PC-9 (cell line): ENCODE data around the gene EVX1. TPM values are rescaled to one million over a fixed set of nuclear protein-coding genes. Genes with fewer than 3 reads are reported as not detected.

Experiments used
- BruUV-seq: library from RNA; stranded (reverse); fragments of 400-500 nt; replicated peaks from 2 replicates; lab custom pipeline; 2021; lab: Mats Ljungman, UMichigan
- CTCF ChIA-PET: fragments of 300-600 bp; sonication (Branson Sonifier 250); formaldehyde crosslinking; loops from one replicate; lab custom pipeline; 2022; ENCODE audit warnings: antibody characterized with exemption; lab: Charles Lee
- POLR2A ChIA-PET: fragments of 300-600 bp; sonication (Branson Sonifier 250); formaldehyde crosslinking; loops from one replicate; lab custom pipeline; 2022; ENCODE audit warnings: antibody characterized with exemption; ENCODE audit not compliant: unreplicated experiment; lab: Charles Lee
- DNase-seq, 2 experiments: peaks; one replicate each; pipeline versions ENCODE4 v3.0.0 to v3.0.0-alpha.2; 2015 to 2022; ENCODE audit warnings: mixed read lengths in 1 of 2
- H2AFZ ChIP-seq: fragments of 200-600 bp; sonication (generic); 2 replicates; pipeline ENCODE4 v1.8.1; 2017; ENCODE audit warnings: antibody characterized with exemption
- H3F3A ChIP-seq: fragments of 200-600 bp; sonication (generic); 2 replicates; pipeline ENCODE4 v1.8.1; 2017; ENCODE audit warnings: antibody characterized with exemption, mild to moderate bottlenecking, low read depth; ENCODE audit not compliant: insufficient read depth
- H3K27ac ChIP-seq: fragments of 200-600 bp; sonication (generic); 2 replicates; pipeline ENCODE4 v1.6.1; 2016; ENCODE audit warnings: mixed run types
- H3K27me3 ChIP-seq: fragments of 200-600 bp; sonication (generic); 2 replicates; pipeline ENCODE4 v1.6.1; 2016; ENCODE audit warnings: low read depth, mixed run types; ENCODE audit not compliant: insufficient read depth
- H3K36me3 ChIP-seq: fragments of 200-600 bp; sonication (generic); 2 replicates; pipeline ENCODE4 v1.6.1; 2016; ENCODE audit warnings: low read depth, mixed run types
- H3K4me1 ChIP-seq: fragments of 200-600 bp; sonication (generic); replicated peaks from 2 replicates; pipeline ENCODE4 v1.6.1; 2016; ENCODE audit warnings: mixed run types; ENCODE audit not compliant: insufficient read depth
- H3K4me2 ChIP-seq: fragments of 200-600 bp; sonication (generic); 2 replicates; pipeline ENCODE4 v1.6.1; 2017; ENCODE audit warnings: mixed run types
- H3K4me3 ChIP-seq: fragments of 200-600 bp; sonication (generic); 2 replicates; pipeline ENCODE4 v1.6.1; 2016; ENCODE audit warnings: mixed run types
- H3K79me2 ChIP-seq: fragments of 200-600 bp; sonication (generic); 2 replicates; pipeline ENCODE4 v1.6.1; 2017; ENCODE audit warnings: low read depth, mixed run types
- H3K9me2 ChIP-seq: fragments of 200-600 bp; sonication (generic); 2 replicates; pipeline ENCODE4 v1.8.1; 2017; ENCODE audit warnings: mild to moderate bottlenecking; ENCODE audit not compliant: insufficient read depth
- H3K9me3 ChIP-seq: fragments of 200-600 bp; sonication (generic); 2 replicates; pipeline ENCODE4 v1.8.1; 2016; ENCODE audit warnings: low read depth; ENCODE audit not compliant: insufficient read depth
- H4K20me1 ChIP-seq: fragments of 200-600 bp; sonication (generic); 2 replicates; pipeline ENCODE4 v1.8.1; 2017; ENCODE audit not compliant: insufficient read depth
- CTCF ChIP-seq: fragments of 200-600 bp; sonication (generic); conservative IDR thresholded peaks from 2 replicates; pipeline ENCODE4 v1.6.1; 2017; ENCODE audit warnings: mixed run types, antibody characterized with exemption, mild to moderate bottlenecking, moderate library complexity
- EZH2 ChIP-seq: fragments of 200-600 bp; sonication (generic); IDR thresholded peaks from 2 replicates; pipeline ENCODE4 v1.8.0; 2017; ENCODE audit warnings: antibody characterized with exemption, low read depth
- intact Hi-C: fragments of 100-400 bp; cut with micrococcal nuclease; formaldehyde crosslinking; loops from one replicate; pipeline ENCODE4 v1.10.0; 2022; ENCODE audit not compliant: unreplicated experiment
- total RNA-seq: library from RNA; stranded (reverse); gene quantifications from 2 replicates; pipeline ENCODE4 v1.2.3, GENCODE V29; 2021

Gene EVX1
- total RNA-seq, 1 experiment from 2014 or later = not detected

GRCh38 chr7:27211084-27211446 lies 31.5 kb upstream of the EVX1 start:
- intact Hi-C loops = no loop called here
- ChIA-PET POLR2A (no interaction called here), CTCF (interaction anchor here (1.3 kb wide), 1 partner anchor 365 kb away, joined by 4 read pairs; no protein-coding TSS in a partner anchor)
- Histone ChIP-seq H4K20me1 (no peaks in the 10 kb centered on the region), H3K27me3 (no peaks in the 10 kb centered on the region), H3K4me1 (no peaks in the 10 kb centered on the region), H3K79me2 (no peaks in the 10 kb centered on the region), H3K4me2 (no peak overlapping the region), H3K4me3 (no peak overlapping the region), H3K9me3 (no peaks in the 10 kb centered on the region), H3K9me2 (no peaks in the 10 kb centered on the region), H3K36me3 (no peaks in the 10 kb centered on the region), H3F3A (no peaks in the 10 kb centered on the region), H3K27ac (no peak overlapping the region), H2AFZ (no peak overlapping the region)
- DNase-seq = no peak
- TF ChIP-seq CTCF (no peak), EZH2 (no peak)
- BruUV-seq = no TSS peak

GRCh38 chr7:27211764-27212204 lies 30.8 kb upstream of the EVX1 start:
- DNase-seq = no peak
- H3K4me1 ChIP-seq = no peaks in the 10 kb centered on the region
- H3K4me2 ChIP-seq = no peak overlapping the region
- H3K36me3 ChIP-seq = no peaks in the 10 kb centered on the region
- no peaks in the 10 kb centered on the region for H3K27me3 ChIP-seq
- no TSS peak for BruUV-seq
- H3K4me3 ChIP-seq = no peak overlapping the region
- H3K9me2 ChIP-seq = no peaks in the 10 kb centered on the region
- CTCF ChIA-PET = no interaction called here
- no peaks in the 10 kb centered on the region for H3K9me3 ChIP-seq
- H3K27ac ChIP-seq = no peak overlapping the region
- POLR2A ChIA-PET = no interaction called here
- TF ChIP-seq EZH2 = no peak
- no peak overlapping the region for H2AFZ ChIP-seq
- H4K20me1 ChIP-seq = no peaks in the 10 kb centered on the region
- intact Hi-C loops = no loop called here
- H3F3A ChIP-seq = no peaks in the 10 kb centered on the region
- H3K79me2 ChIP-seq = no peaks in the 10 kb centered on the region

- Histone ChIP-seq H3K4me3 (no peak overlapping the region), H3K9me2 (no peaks in the 10 kb centered on the region), H2AFZ (no peak overlapping the region), H3K4me2 (no peak overlapping the region), H3K36me3 (no peaks in the 10 kb centered on the region), H3F3A (no peaks in the 10 kb centered on the region), H3K4me1 (no peaks in the 10 kb centered on the region), H3K79me2 (no peaks in the 10 kb centered on the region), H4K20me1 (no peaks in the 10 kb centered on the region), H3K27ac (no peak overlapping the region), H3K9me3 (no peaks in the 10 kb centered on the region), H3K27me3 (no peaks in the 10 kb centered on the region)
- no peak for TF ChIP-seq EZH2
- TF ChIP-seq CTCF = no peak
- no peak for DNase-seq
- intact Hi-C loops = no loop called here
- ChIA-PET CTCF (no interaction called here), POLR2A (no interaction called here)
- BruUV-seq = no TSS peak
These were observed 29.8 kb upstream of the EVX1 start for GRCh38 chr7:27212497-27213432.
